VCaP (cell line): ENCODE results near the gene KLF13.

Experiments used
- H3K27ac ChIP-seq: fragments of 450-650 bp; 2 replicates; pipeline ENCODE4 v1.5.1; 2017
- TF ChIP-seq, protein P1 (sequence below): fragments of 450-650 bp; conservative IDR thresholded peaks from 2 replicates; pipeline ENCODE4 v1.5.1; 2017; ENCODE audit warnings: mild to moderate bottlenecking, moderate library complexity

KLF13 gene

DNA sequence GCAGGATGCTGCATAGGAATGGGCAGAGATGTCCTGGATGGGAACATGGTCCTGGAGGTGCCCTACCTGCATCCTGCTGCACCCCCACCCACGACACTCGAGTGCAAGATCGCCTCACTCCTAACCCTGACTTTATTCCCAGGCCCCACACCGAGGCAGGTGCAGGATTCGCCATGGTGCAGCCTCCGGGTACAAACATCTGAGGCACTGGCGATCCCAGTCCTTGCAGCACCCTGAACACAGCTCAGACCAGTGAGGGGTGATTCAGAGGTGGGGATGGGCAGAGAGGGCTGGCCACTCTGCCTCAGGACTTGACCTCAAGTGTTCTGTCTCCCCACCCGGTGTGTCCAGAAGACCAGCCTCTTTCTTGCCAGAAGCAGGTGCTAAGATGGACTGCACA lies 49.1 kb downstream of the KLF13 start:
- TF ChIP-seq, protein P1, sequence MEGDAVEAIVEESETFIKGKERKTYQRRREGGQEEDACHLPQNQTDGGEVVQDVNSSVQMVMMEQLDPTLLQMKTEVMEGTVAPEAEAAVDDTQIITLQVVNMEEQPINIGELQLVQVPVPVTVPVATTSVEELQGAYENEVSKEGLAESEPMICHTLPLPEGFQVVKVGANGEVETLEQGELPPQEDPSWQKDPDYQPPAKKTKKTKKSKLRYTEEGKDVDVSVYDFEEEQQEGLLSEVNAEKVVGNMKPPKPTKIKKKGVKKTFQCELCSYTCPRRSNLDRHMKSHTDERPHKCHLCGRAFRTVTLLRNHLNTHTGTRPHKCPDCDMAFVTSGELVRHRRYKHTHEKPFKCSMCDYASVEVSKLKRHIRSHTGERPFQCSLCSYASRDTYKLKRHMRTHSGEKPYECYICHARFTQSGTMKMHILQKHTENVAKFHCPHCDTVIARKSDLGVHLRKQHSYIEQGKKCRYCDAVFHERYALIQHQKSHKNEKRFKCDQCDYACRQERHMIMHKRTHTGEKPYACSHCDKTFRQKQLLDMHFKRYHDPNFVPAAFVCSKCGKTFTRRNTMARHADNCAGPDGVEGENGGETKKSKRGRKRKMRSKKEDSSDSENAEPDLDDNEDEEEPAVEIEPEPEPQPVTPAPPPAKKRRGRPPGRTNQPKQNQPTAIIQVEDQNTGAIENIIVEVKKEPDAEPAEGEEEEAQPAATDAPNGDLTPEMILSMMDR, result no peak
- H3K27ac ChIP-seq, result no peak overlapping the region

DNA sequence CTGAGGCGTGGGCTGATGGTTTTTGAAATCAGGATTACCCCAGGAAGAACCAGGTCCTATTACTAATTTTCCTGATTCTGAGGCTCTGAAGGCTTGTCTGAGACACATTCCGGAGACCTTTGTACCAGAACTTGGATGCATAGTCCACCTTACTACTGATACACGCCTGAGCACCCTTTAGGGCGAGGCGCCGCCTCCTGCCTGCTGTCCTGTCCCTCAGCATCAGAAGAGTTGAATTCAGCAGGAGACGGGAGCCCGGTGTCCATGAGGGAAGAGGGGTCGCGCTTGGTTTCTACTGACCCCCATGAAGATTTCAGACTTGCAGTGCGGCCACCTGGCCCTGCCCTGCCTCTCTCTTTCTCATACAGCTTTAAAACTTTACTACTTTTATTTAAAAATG lies 49.9 kb downstream of the KLF13 start:
- TF ChIP-seq, protein P1, result no peak
- no peak overlapping the region for H3K27ac ChIP-seq

DNA sequence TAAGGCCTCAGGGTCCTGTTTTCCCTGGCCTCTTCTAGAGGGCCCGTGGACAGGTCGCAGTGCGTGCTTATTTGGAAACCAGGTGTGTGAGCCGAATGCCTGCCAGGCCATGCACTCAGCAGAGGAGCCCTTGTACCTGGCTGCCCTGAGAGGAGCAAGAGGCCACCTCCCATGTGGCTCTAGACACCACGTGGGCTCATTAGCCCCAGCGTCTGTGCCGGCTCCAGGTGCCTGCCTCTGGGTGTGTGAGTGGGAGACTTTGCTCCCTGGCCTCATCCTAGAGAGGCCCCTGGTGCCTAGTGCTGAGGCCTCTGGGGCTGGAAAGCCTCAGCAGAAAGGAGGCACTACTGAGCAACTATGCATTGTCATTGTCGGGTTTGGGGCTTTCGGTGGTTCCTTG lies 50.4 kb downstream of the KLF13 start:
- TF ChIP-seq, protein P1, result no peak
- H3K27ac ChIP-seq, result no peak overlapping the region

DNA sequence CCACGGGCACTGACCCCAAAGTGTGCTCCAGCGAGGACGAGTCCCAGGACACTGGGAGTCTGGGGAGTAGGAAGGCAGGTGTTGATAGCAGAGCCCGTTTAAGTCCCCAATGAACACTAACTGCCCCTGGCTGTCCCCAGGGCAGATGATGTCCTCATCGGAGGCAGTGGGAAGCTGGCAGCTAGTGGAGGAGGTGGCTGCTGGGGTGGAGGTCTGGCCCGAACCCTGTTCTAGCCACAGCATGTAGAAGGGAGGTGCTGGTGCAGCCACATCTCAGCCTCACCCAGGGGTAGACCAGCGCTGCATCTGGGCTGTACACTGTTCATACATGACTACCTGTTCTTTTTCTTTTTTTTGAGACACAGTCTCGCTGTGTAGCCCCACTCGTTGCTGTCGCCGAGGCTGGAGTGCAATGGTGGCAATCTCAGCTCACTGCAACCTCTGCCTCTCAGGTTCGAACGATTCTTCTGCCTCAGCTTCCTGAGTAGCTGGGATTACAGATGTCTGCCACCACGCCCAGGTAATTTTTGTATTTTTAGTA lies 51.8 kb downstream of the KLF13 start:
- no peak overlapping the region for H3K27ac ChIP-seq
- TF ChIP-seq, protein P1, result no peak

DNA sequence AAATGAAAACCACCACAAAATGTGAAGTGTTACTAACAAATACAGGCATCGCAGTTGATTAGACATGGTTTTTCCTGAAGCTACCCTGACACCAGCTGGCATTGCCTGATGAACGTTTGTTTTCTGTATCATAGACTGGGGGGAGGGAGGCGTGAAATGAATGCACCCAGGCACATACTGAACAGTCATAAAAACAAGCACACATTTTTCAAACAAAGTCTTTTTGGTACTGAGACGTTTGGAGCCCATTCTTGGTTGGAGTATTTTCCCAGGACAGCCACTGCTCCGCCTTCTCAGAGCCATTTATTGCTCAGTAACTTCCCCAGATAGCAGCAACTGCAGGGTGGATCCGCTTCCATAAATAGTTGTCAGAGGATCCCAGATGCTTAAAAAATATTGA lies 52.4 kb downstream of the KLF13 start:
- no peak overlapping the region for H3K27ac ChIP-seq
- TF ChIP-seq, protein P1, result no peak

DNA sequence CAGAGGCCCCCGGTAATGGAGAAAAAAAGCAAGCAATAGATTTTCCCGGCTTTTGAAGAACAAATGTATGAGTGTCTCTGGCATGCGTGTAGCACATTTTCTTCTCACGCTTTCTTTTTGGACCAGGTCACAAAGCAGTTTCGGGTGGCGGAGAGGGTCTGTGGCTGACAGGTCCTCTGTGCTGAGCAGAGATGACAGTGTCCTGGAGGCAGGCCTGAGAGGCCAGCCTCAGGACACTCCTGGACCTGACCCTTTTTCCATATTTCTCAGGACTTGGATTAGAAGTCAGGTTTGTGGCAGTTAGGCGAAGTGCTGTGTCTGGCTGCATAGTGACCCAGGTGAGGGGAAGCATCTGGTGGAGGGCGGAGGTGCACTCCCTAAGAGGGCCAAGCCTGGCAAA lies 52.9 kb downstream of the KLF13 start:
- TF ChIP-seq, protein P1, result no peak
- no peak overlapping the region for H3K27ac ChIP-seq

DNA sequence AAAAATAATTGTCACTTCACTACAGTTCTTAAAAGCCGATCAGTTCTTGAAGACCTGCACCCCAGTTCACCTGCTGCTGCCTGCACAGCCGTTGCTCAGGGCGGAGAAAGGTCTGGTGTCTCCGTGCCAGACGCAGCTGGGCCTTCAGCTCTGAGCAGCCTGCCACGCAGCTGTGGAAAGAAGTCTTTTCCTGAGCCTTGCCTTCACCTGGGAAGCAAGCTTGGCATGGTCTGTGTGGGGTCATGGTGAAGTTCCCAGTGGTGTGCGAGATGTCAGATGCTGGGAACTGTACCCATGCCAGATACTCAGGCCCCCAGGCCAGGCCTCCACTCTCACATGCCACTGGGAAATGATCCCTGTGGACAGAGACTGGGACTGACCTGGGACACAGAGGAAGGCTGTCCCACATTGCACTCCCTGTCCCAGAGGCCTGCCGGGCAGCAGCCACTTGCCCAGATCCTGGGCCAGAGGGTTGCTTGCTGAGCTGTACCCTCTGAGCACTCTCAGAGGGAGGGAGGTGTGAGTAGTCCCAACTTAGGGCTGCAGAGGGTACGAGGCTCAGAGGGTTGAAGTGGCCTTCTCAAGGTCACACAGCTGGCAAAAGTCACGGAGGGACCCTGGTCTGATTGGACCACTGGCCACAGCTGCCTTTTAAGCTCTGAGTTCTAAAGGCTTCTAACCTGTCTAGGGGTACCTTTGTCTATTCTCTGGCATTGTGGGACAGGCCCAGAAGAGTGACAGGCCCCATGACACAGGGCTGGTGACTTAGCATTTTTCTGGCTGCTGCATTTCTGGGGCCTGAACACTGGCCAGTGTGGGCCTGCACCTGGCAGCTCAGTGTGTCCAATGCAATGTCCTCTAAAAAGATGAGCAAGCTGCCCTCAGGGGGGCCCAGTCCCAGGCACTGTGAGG lies 55.4 kb downstream of the KLF13 start:
- TF ChIP-seq, protein P1, result no peak
- H3K27ac ChIP-seq, result no peak overlapping the region
